Frontal cortex (tissue), 4 donors: ENCODE results near the gene KHDC1L. TPM values are rescaled to one million over a fixed set of nuclear protein-coding genes. Genes with fewer than 3 reads are reported as not detected.
"Not testable (repeated sequence)": the region's sequence is repeated elsewhere in the genome, so short reads cannot be mapped to it uniquely, and the experiment has no call there.

Experiments used
- DNase-seq, 2 donors: peaks; one replicate each; pipeline ENCODE4 v3.0.0; 2012; ENCODE audit warnings: low spot score in 2 of 2
- FAIRE-seq: peaks from 2 replicates; lab custom pipeline; 2012; peaks lifted over from hg19 to GRCh38; lab: Jason Lieb, UNC
- total RNA-seq: library from RNA; depleted of rRNA; stranded (reverse); fragments of >200 nt; gene quantifications from one replicate; pipeline ENCODE4 v1.2.3, GENCODE V29; 2014
- donor health status: control.
- donor health status: control.
- donor health status: control.

Gene KHDC1L, protein sequence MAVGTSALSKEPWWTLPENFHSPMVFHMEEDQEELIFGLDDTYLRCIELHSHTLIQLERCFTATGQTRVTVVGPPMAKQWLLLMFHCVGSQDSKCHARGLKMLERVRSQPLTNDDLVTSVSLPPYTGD
- total RNA-seq, result 1.2 TPM

DNA sequence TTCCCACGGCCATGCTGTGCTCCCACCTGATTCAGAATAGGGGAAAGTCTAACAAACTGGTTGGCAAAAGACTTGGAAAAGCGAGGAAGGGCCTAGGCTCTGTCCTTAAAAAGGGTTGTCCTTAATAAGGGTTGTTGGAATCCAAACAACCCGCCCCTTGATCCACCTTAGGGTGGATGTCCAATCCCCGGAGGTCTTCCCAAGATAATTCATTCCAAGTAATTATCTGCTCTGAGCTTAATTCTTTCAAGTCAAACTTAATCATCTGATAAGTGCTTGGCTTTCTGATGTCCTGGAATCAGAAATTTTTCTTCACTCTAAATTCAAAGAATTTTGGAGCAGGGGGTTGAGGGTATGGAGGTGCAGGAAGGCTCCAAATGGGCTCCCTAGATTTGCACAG is at the start of gene KHDC1L:
KHDC1L (minus strand) TSS at position 101 of the 400 bp plus-strand sequence; CDS start at position 13, 88 bp downstream.
- no peak for DNase-seq
- no peak for FAIRE-seq

DNA sequence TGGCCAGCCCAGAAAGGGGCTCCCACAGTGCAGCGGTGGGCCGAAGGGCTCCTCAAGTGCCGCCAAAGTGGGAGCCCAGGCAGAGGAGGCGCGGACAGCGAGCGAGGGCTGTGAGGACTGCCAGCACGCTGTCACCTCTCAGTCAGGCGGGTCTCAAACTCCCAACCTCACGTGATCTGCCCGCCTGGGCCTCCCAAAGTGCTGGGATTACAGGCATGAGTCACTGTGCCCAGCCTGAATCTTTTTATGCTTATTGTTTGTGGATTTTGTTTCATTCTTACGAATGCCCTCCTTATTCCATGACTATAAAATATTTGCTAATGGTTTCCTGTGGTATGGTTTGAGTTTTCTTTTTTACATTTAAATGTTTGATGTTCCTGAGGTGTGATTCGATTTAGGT is 44.0 kb upstream of the KHDC1L start:
- DNase-seq, FAIRE-seq: not testable (repeated sequence)

DNA sequence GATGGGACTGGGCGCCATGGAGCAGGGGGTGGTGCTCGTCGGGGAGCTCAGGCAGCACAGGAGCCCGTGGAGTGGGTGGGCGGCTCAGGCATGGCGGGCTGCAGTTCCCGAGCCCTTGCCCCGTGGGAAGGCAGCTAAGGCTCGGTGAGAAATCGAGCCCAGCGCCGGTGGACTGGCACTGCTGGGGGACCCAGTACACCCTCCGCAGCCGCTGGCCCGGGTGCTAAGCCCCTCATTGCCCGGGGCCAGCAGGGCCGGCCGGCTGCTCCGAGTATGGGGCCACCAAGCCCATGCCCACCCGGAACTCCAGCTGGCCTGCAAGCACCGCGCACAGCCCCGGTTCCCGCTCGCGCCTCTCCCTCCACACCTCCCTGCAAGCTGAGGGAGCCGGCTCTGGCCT is 43.6 kb upstream of the KHDC1L start:
- DNase-seq, FAIRE-seq: not testable (repeated sequence)

DNA sequence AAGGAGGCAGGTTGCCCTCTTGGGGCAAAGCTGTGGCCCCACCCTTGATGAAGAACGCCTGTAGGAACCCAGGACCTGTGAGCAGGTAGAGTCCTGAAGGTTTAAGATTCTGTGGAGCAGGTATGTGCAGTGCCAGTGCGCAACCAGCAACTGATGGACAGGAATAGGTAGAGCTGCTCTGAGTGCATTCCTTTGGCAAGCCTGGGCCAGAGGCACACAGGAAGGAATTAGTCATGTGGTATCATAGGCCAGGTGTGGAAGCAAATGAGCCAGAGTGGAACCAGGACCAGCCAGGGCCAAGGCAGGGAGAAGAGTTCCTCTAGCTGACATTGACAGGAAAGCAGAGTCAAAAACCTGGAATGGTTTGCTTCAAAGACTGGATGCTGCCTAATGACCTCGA is 39.1 kb upstream of the KHDC1L start:
- DNase-seq (no peak), FAIRE-seq (no peak)

DNA sequence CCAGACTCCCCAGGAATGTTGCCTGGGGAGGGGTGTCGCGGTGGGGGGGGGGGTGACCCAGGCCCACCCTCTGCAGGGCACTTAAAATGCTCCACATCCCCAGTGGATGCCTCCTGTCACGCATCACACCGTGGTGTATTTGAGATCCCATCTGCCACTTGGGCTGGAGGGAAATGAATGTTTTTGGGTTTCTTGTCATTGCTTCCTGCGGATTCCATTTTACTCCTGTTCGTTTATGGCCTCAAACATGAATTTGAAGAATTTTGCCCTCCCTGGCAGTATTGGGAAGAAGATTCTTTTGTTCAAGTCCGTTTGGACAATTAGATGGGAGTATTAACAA is 38.2 kb upstream of the KHDC1L start:
- FAIRE-seq (no peak), DNase-seq (no peak)

DNA sequence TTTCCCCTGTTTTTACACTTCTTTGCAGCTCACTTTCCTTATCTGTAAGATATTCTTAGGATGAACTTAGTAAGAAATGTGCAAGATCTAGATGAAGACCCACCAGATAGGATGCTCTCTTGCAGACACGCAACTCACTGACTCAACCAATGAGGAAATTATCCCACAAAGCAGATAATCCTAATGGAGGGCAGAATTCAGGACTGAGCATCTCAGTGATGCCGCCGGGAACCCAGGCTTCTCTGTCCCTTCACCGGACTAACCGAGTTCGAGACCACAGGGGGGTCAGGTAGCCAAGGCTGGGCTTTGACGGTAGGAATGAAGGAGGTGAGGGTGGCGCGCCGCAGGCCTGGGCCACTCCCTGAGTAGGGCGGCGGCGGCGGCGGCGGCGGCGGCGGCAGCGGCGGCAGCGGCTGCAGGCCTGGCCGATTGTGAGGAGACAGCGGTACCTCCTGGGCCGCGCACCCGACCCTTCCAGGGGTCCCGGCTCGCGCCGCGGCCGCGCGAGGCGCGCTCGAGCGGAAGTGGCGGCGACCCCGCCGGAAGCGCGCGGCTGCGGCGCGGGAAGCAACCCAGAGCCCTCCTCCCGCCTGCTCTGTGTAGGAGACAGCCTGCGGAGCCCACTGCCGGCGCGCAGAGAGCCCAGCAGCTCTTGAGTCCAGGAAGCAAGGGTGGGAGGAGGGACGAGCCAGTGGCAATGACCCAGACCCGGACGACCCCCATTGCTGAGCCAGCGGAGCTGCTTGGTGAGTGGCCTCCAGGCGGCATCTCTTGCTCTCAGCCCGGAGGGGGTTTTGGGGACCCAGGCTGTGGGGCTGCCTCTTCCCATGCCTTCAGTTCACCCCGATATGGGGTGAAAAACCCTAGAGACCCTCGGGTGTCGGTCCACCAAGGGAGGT is 37.6 kb upstream of the KHDC1L start, which contains the start of gene KHDC1:
KHDC1 (minus strand) TSS at position 526 of the 899 bp plus-strand sequence. CDS start 20,679 bp downstream, outside the sequence.
- peak; percentile 62 to 66 for DNase-seq
- no peak for FAIRE-seq

DNA sequence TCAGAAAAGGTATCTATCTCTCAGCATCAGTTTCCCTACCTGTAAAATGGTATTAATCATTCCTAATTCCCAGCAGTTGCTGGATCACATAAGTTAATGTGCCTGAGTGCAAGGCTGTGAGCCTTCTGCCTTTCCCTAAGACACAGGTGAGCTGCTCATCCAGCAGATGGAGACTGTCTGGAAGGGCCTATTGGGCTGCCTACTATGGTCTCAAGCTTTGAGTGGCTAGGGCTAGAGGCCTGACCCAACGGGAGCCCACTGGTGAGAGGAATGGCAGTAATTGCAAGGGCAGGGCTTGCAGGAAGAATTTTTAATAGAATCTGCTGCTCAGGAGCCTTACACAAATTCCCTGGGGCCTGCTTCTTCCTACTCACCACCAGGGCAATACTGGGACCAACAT is 33.4 kb upstream of the KHDC1L start:
- no peak for DNase-seq
- FAIRE-seq, result no peak

DNA sequence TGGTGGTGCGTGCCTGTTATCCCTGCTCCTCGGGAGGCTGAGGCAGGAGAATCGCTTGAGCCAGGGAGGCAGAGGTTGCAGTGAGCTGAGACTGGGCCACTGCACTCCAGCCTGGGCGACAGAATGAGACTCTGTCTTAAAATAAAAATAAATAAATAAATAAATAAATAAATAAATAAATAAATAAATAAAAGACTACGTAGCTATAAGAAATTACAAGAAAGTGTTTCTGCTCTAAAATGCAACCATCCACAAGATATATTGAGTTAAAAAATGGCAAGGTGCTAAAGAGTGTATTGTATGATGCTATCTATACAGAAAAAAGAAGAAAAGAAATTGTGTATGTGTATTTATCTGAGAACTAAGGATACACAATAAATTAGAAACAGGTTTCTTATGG is 29.0 kb upstream of the KHDC1L start:
- not testable (repeated sequence) for FAIRE-seq, DNase-seq

DNA sequence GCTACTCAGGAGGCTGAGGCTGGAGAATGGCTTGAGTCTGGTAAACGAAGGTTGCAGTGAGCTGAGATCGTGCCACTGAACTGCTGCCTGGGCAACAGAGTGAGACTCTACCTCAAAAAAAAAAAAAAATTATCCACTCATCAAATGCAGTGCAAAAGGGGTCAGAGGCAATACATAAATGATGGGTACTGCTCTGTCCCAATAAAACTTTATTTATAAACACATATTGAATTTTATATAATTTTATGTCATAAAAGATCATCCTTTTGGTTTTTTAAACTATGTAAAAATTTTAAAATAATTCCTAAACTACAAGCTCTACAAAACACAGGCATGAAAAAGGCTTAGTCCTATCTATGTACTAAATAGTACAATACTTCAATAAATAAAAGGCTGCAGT is 27.4 kb upstream of the KHDC1L start:
- no peak for DNase-seq
- FAIRE-seq, result no peak

DNA sequence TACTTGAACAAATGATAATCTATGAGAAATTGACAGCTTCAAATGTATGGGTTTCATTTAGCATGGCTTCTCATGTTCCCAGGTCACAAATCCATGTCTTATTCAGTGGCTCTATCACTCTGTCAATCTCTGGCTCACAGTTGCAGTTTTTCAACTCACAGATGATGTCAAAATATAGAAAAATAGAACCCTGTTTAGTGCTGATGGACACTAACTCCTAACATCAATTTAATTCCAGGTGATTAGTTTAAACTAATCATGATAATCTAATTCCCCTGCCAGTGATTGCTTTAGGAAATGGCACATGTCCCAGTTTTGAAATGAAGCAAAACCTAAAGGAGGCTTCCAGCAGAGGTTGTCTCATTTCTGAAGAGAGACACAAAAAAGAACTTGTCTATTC is 24.7 kb upstream of the KHDC1L start:
- DNase-seq (no peak), FAIRE-seq (no peak)

DNA sequence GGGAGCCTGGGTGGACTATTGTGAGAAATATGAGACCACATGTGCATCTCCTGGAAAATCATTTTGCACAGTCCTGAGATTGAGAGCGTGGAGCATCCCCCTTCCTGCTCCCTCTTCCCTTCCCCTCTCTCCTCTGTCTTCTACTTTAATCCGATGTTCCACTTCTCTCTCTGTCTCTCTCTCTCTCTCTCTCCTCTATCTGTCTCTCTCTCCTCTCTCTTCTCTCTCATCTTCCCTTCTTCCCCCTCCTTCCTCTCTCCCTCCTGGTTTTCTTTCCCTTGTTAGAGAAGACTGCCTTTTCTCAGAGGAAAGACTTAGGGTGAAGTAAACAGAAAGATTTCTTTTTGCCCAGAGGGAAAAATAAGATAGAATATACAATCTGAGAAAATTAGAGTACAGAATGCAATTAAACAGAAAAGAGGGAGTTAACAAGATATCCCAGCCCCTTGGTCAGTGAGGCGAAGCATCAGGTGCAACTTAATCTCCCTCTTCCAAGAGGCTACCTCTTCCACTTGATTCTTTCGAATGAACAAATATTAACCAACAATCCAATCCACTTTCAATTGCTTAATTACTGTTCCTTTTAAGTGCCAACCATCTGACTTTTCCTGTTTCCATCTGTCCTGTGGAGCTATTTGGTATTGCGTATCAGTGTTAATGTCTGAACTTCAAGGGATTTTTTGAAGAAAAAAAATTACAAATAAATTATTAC is 23.1 kb upstream of the KHDC1L start:
- FAIRE-seq, result no peak
- DNase-seq, result no peak

DNA sequence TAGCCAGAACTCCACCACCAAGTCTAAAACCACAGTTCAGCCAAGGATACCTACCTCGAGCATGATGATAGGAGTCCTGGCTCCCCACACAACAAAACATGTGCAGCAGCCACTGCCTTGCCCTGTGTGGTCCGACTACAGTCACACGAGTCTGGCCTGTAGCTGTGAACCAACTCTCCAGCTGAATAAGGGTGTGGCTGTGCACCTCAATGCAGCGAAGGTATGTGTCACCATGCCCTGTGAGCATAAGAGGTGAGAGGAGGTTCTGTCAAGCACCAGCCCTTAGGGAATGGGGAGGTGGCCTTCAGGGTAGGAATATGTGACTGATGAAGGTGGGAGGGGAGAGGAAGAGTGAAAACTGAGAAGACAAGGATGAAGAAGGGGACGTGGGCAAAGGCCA is 16.7 kb upstream of the KHDC1L start:
- FAIRE-seq, result no peak
- DNase-seq, result no peak

DNA sequence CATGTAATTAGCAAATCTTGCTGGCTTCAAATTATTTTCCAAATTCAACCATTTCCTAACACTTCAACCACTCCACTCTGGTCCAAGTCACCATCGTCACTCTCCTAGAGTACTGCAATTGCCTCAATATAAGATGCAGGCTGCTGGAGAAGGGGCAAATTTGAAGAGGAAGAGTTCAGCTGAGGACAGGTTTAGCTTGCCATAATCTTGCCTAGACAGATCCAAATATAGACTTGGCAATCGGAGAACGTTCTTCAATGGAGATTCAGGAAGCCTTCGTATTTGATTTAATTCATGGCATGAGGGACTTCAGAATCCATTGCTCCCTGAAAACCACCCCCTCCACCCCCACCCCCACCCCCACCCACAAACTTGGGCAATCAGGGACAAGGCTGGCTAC is 15.4 kb upstream of the KHDC1L start:
- no peak for DNase-seq
- no peak for FAIRE-seq

DNA sequence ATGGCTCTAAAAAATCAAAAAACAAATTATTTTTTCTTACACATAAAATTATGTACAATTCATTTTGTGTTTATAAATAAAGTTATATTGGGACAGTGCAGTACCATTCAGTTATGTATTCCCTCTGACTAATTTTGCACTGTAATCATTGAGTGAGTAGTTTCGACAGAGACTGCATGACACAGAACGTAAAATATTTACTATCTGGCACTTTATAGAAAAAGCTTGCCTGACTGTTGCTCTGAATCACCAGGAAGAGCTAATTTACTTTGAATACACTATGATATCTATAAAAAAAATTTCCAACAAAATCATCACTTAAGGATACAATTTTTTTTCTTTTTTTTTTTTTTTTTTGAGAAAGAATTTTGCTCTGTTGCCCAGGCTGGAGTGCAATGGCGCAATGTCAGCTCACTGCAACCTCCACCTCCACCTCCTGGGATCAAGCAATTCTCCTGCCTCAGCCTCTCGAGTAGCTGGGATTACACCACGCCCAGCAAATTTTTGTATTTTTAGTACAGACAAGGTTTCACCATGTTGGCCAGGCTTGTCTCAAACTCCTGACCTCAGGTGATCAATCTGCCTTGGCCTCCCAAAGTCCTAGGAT is 11.0 kb upstream of the KHDC1L start:
- no peak for FAIRE-seq

DNA sequence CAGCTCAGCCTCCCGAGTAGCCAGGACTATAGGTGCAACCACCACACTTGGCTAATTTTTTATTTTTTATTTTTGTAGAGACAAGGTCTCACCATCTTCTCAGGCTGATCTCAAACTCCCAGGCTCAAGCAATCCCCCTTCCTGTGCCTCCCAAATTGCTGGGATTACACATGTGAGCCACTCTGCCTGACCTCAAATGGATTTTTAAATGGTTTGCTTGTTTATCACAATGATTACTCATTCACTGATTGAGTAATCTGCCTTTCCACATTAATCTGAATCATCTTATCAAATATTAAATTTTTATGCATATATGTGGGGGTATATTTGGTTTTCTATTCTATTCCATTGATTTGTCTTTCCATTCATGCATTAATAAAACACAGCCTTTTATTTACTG is 9.4 kb upstream of the KHDC1L start:
- FAIRE-seq, result no peak
- no peak for DNase-seq

More for the DNA sequence above, 11.0 kb upstream of the KHDC1L start:
- no peak for DNase-seq

DNA sequence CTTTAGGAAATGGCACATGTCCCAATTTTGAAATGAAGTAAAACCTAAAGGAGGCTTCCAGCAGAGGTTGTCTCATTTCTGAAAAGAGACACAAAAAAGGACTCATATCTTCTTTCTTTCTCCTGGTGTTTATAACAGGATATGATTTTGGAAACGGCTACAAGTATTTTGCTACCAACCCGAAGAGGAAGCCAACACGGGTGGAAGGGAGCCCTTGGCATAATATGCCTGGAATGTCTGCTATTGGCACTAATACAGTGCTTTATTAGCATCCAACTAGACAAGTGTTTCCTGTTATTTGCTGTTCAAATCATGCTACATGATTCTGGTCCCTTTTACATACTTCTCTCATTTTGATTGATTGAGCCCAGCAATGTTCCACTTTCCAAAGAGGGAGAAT is 8.7 kb upstream of the KHDC1L start:
- FAIRE-seq, result not testable (repeated sequence)

DNA sequence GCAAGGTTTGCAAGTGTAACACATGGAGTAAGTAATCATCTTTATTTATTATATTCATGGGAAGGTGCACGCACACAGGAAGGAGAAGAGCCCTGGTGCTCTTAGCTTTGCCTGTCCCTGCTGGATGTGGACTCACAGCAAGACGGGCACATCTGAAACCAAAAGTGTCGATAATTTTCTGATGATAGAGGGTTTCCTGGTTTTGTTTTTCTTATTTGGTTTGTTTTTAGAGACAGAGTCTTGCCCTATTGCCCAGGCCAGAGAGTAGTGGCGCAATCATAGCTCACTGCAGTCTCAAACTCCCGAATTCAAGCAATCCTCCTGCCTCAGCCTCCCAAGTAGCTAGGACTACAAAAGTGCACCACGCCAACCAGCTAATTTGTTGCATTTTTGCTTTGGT is 7.8 kb upstream of the KHDC1L start:
- DNase-seq, result no peak
- no peak for FAIRE-seq

More for the DNA sequence above, 8.7 kb upstream of the KHDC1L start:
- DNase-seq, result not testable (repeated sequence)

DNA sequence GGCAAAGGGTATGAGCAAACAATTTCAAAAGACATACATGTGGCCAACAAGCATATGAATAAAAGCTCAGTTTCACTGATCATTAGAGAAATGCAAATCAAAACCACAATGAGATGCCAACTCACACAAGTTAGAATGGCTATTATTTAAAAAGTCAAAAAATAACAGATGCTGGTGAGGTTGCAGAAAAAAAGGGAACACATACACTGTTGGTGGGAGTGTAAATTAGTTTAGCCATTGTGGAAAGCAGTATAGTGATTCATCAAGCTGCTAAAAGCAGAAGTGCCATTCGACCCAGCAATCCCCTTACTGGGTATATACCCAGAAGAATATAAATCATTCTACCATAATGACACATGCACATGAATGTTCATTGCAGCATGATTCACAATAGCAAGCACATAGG is 6.7 kb upstream of the KHDC1L start:
- no peak for DNase-seq
- FAIRE-seq, result no peak

DNA sequence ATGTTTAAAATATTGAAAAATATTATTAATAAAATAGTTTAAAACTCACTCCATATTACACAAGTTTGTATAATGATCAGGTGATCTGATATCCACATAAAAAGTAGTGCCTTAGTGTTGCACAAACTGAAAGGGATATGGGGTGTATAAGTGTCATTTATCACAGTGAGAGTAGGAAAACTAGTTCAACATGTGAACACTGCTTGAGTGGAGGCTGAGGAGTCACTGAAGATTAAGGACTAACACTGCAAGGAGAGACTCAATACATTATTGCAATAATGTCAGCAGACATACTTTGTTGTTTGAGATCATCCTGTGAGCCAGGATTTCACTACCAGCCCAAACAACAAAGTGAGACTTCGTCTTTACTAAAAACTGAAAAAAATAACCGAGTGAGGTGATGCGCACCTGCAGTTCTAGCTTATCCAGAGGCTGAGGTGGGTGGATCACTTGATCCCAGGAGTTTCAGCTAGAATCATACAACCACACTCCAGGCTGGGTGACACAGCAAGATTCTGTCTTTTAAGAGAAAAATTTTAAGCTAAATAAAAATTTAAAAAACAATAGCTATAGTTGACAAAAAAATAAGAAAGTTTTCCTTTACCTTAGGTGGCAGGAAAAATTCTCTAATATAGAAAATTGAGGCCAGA is 2.4 kb upstream of the KHDC1L start:
- FAIRE-seq, result no peak

DNA sequence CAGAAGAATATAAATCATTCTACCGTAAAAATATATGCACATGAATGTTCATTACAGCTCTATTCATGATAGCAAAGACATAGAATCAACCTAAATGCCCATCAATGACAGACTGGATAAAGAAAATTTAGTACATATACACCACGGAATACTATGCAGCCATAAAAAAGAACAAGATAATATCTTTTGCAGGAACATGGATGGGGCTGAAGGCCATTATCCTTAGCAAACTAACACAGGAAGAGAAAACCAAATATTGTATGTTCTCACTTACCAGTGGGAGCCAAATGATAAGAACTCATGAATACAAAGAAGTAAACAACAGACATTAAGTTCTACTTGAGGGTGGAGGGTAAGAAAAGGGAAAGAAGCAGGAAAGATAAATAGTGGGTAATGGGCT is 8.4 kb downstream of the KHDC1L start:
- FAIRE-seq (no peak), DNase-seq (no peak)

More for the DNA sequence above, 2.4 kb upstream of the KHDC1L start:
- no peak for DNase-seq
